ENCODE results near the gene KSR2. TPM values are rescaled to one million over a fixed set of nuclear protein-coding genes. Genes with fewer than 3 reads are reported as not detected.

KSR2 gene
- total and polyA plus RNA-seq, 2 donors from 2014 or later = 0.34 to 2.9 TPM

- intact Hi-C loops (cut with DNase I) = no loop called here
- no peak for TF ChIP-seq CTCF (IDR thresholded peaks at IDR 0.05; ENCODE audit: borderline replicate concordance, extremely low read depth, insufficient read depth)
- no peak for FAIRE-seq
- no peak for DNase-seq
- Histone ChIP-seq H3K27ac (ENCODE audit: low read depth in 2 of 2, low read length in 2 of 2) (no peak overlapping the region), H3K9me3 (ENCODE audit: control insufficient read depth in 2 of 3, insufficient read depth in 1 of 3, low read length in 3 of 3) (no peaks in the 10 kb centered on the region), H3K9ac (ENCODE audit: low read length in 3 of 3) (no peak overlapping the region), H3K4me1 (ENCODE audit: control insufficient read depth in 2 of 3, insufficient read depth in 2 of 3, low read depth in 1 of 3, low read length in 3 of 3) (no peaks in the 10 kb centered on the region), H3K36me3 (ENCODE audit: control insufficient read depth in 2 of 3, insufficient read depth in 3 of 3, low read length in 3 of 3) (no peaks in the 10 kb centered on the region), H3K27me3 (ENCODE audit: control insufficient read depth, insufficient read depth, low read length) (no peaks in the 10 kb centered on the region), H3K4me3 (ENCODE audit: low read length in 3 of 3) (no peak overlapping the region)
Observed at GRCh38 chr12:117555889-117556288, 412.9 kb downstream of the KSR2 start.

- Histone ChIP-seq H3K36me3 (ENCODE audit: control insufficient read depth in 2 of 3, insufficient read depth in 3 of 3, low read length in 3 of 3) (no peaks in the 10 kb centered on the region), H3K4me1 (ENCODE audit: control insufficient read depth in 2 of 3, insufficient read depth in 2 of 3, low read depth in 1 of 3, low read length in 3 of 3) (no peaks in the 10 kb centered on the region), H3K4me3 (ENCODE audit: low read length in 3 of 3) (no peak overlapping the region), H3K27me3 (ENCODE audit: control insufficient read depth, insufficient read depth, low read length) (no peaks in the 10 kb centered on the region), H3K9ac (ENCODE audit: low read length in 3 of 3) (no peak overlapping the region), H3K27ac (ENCODE audit: low read depth in 2 of 2, low read length in 2 of 2) (no peak overlapping the region), H3K9me3 (ENCODE audit: control insufficient read depth in 2 of 3, insufficient read depth in 1 of 3, low read length in 3 of 3) (no peaks in the 10 kb centered on the region)
- intact Hi-C loops (cut with DNase I) = no loop called here
- FAIRE-seq (no peak), DNase-seq (no peak)
- TF ChIP-seq CTCF (IDR thresholded peaks at IDR 0.05; ENCODE audit: borderline replicate concordance, extremely low read depth, insufficient read depth) = no peak
Observed at GRCh38 chr12:117552971-117553370, 415.8 kb downstream of the KSR2 start.

- TF ChIP-seq CTCF (IDR thresholded peaks at IDR 0.05; ENCODE audit: borderline replicate concordance, extremely low read depth, insufficient read depth) = no peak
- Histone ChIP-seq H3K9me3 (ENCODE audit: control insufficient read depth in 2 of 3, insufficient read depth in 1 of 3, low read length in 3 of 3) (no peaks in the 10 kb centered on the region), H3K4me1 (ENCODE audit: control insufficient read depth in 2 of 3, insufficient read depth in 2 of 3, low read depth in 1 of 3, low read length in 3 of 3) (no peaks in the 10 kb centered on the region), H3K36me3 (ENCODE audit: control insufficient read depth in 2 of 3, insufficient read depth in 3 of 3, low read length in 3 of 3) (no peaks in the 10 kb centered on the region), H3K27ac (ENCODE audit: low read depth in 2 of 2, low read length in 2 of 2) (no peak overlapping the region), H3K4me3 (ENCODE audit: low read length in 3 of 3) (no peak overlapping the region), H3K27me3 (ENCODE audit: control insufficient read depth, insufficient read depth, low read length) (no peaks in the 10 kb centered on the region), H3K9ac (ENCODE audit: low read length in 3 of 3) (no peak overlapping the region)
- DNase-seq = no peak
- intact Hi-C loops (cut with DNase I) = no loop called here
- FAIRE-seq = no peak
Observed at GRCh38 chr12:117551665-117552064, 417.1 kb downstream of the KSR2 start.

- FAIRE-seq (no peak), DNase-seq (no peak)
- H3K9ac ChIP-seq (ENCODE audit: low read length in 3 of 3) = no peak overlapping the region
- no peaks in the 10 kb centered on the region for H3K36me3 ChIP-seq (ENCODE audit: control insufficient read depth in 2 of 3, insufficient read depth in 3 of 3, low read length in 3 of 3)
- intact Hi-C loops (cut with DNase I) = no loop called here
- H3K4me3 ChIP-seq (ENCODE audit: low read length in 3 of 3) = no peak overlapping the region
- TF ChIP-seq CTCF (IDR thresholded peaks at IDR 0.05; ENCODE audit: borderline replicate concordance, extremely low read depth, insufficient read depth) = no peak
- H3K4me1 ChIP-seq (ENCODE audit: control insufficient read depth in 2 of 3, insufficient read depth in 2 of 3, low read depth in 1 of 3, low read length in 3 of 3) = no peaks in the 10 kb centered on the region
- peaks cover 0 to 5% (median 0%) of the 10 kb centered on the region in 3 donors for H3K9me3 ChIP-seq (ENCODE audit: control insufficient read depth in 2 of 3, insufficient read depth in 1 of 3, low read length in 3 of 3)
- H3K27ac ChIP-seq (ENCODE audit: low read depth in 2 of 2, low read length in 2 of 2) = no peak overlapping the region
- H3K27me3 ChIP-seq (ENCODE audit: control insufficient read depth, insufficient read depth, low read length) = no peaks in the 10 kb centered on the region
Observed at GRCh38 chr12:117547209-117547608, 421.6 kb downstream of the KSR2 start.
